RCC 7860 (cell line): Measurements from ENCODE around the gene ZNF608.

Experiments used
- DNase-seq: peaks from one replicate; pipeline ENCODE4 v3.0.0-alpha.2; 2015; ENCODE audit warnings: low spot score
- FAIRE-seq: peaks from 2 replicates; lab custom pipeline; 2012; peaks lifted over from hg19 to GRCh38; lab: Jason Lieb, UNC

The ZNF608 gene

DNA sequence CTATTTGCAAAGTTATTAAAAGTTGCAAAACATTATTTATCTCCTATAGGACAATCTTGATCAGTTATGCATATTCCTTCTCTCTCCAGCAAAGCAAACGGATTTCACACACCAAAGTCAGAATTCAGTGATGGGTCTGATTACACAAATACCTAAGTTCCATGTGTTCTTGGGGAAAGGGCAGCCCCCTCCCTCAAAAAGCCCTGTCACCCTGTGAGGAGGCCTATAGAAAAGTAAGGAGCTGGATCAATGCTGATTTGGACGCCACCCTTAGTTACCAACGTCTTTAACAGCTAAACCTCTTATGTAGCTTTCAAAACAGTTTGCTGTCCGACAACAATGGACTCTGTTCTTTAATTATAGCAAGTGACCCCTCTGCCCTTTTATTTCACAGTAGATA lies 6.4 kb downstream of the ZNF608 start:
- FAIRE-seq (no peak), DNase-seq (no peak)

DNA sequence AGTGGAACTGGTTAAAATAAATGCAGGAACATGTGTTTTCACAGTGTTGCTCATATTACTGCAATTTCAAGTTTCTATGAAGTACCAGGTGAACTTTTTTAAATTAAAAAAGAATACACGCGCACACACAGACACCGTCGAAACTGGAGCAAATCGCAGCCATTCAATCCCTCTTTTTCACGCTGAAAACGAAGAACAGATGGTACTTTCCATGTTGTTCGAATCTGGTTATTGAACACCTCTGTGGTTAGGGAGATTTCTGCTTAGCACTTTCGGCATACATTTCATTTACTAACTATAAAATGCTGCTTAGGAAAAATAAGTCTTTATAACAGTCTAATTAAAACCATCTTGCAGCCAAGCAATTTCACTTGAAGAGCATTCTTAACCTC lies 6.8 kb downstream of the ZNF608 start:
- FAIRE-seq (no peak), DNase-seq (no peak)

- FAIRE-seq (peak; percentile 72), DNase-seq (peak; percentile 27)
These were observed 7.5 kb downstream of the ZNF608 start for GRCh38 chr5:124738681-124739633.

GRCh38 chr5:124737651-124738050 lies 8.8 kb downstream of the ZNF608 start:
- DNase-seq (no peak), FAIRE-seq (no peak)

DNA sequence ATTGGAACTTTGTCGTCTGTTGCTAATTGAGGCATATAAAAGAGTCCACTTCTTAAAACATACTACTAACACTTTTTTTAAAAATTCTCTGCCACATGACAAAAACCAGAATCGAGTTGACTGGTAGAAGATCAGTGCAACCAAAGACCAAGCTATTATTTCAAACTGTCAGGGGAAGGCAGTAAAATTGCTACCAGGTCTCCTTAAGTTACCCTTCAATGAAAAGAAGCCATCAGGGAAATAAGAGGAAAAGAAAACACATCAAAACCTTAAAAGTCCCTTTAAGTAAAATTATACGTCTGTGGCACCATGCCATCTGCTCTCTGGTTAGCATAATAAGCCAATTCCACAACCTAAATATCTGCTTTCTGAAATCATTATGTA lies 9.6 kb downstream of the ZNF608 start:
- DNase-seq (no peak), FAIRE-seq (no peak)

DNA sequence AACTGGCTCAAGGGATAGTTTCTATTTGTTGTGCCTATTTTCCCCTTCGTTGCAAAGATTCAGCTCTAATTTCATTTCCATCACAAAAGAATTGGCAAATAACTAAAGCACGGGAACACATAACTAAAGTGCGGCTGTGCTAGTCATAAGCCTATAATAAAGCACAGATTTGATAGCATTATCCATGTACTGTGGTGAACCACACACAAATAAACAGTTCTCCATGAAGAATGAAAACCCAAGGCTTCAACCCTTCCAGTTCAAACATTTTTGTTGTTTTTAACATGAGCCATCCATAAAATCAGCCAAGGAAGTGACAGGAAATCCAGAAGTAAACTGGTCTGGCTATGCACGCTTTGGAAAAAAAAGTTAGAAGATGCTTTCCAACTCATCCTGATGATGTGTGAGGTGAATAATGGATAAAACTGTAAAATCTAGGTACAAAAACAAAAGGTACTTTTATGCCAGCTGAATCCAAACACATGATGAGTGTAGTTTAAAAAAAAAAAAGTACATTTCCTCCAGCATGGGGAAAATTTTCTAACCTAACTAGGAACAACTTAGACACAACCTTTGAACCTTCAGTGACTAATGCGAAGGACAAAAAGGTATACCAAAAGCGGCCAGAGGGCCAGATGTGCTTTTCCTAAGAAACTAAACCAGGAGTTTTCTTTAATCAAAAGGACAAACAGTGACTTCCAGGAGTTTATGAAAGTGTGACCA lies 10.2 kb downstream of the ZNF608 start:
- DNase-seq (no peak), FAIRE-seq (peak; percentile 30)

DNA sequence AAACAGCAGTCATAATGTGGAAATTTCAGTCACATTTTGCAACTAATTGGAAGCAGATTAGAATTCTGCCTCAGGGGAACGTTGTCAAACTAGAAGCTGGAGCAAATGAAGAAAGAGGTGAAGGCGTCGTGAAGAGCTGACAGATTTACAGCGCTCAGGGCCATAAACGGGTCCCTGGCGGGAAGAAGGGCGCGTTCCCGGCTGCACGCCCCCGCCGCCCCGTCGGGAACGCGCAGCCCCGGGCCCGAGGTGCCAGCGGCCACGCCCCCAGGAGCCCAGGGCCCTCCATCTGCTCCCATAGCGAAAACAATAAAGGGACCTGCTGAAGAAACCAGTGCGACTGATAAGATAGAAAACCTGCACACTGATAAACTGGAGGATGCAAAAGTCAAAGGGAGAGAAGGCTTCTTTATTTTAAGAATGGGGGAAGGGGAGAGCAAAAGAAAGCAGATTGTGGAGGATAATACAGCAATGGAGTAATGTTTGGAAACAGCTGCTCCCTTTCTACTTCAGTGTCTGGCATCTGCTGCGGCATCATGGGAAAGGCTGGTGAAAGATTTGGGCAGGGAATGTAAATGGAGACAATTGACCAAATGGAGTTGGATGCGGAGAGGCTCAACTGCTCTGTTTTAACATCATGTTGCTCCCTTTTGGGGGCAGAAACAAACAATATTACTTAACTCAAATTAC lies 11.1 kb downstream of the ZNF608 start:
- FAIRE-seq, result no peak
- no peak for DNase-seq

DNA sequence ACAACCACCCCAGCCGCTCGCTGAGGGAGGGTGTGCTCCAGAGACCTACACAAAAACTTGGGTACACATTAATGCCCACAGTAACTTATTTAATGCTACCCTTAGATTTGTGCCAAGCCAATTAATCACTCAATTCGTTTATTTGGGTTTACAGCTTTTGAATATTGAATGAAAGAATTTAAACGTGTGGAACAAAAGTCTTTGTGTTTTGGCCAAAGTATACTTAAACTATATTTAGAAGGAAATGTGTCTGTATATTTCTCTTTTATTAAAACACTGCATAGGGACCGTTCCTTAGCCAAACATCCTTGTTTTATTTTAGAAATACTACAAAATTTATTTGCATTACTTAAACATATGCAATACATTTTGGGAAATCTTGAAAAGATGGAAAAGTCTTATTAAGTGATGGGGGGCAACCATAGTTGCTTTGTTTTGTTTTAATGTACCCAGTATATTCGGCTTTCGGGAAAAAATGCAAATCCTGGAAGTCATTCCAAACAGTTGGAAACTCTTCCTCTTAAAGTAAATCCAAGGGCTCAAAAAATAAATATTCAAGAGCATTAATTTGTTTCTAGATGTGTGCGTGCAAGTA lies 11.8 kb downstream of the ZNF608 start:
- FAIRE-seq (no peak), DNase-seq (no peak)

DNA sequence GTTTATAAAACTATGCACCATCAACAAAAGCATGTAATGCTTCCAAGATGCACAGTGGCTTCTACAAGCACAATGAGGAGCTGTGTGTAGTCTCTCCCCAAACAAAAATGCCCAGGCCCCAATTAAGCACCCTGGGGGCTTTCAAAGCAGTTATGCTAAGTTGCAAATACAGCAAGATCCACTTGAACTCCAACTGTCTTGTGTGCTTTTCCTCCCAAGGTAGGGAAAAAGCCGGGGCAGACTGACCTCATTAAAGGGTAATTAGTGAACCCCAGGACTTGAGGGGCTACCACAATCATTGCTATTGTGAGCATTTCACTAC lies 13.1 kb downstream of the ZNF608 start:
- FAIRE-seq (no peak), DNase-seq (no peak)

GRCh38 chr5:124732428-124733328 lies 13.8 kb downstream of the ZNF608 start:
- DNase-seq (no peak), FAIRE-seq (no peak)

DNA sequence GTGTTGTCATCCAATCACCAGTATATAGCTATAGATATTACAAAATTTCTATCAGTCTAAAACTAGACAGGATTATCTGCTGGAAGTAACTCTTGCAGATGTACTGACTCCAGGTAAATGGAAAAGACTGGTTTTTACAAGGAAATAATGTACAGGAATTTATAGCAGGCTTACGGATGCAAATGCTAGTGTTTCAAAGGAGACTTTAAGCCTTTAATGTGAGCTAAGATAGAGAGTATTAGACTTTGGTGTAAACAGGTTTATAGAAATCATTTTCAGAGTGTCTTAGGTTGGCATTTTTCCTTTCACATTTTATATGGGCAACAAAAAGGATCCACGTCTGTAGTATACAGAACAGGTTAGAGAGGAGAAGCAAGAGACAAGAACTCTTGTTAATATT lies 16.1 kb downstream of the ZNF608 start:
- DNase-seq, result no peak
- no peak for FAIRE-seq

- FAIRE-seq (peak; percentile 74), DNase-seq (no peak)
These were observed 16.6 kb downstream of the ZNF608 start for GRCh38 chr5:124729720-124730359.

GRCh38 chr5:124728968-124729332 lies 17.5 kb downstream of the ZNF608 start:
- FAIRE-seq (no peak), DNase-seq (no peak)

DNA sequence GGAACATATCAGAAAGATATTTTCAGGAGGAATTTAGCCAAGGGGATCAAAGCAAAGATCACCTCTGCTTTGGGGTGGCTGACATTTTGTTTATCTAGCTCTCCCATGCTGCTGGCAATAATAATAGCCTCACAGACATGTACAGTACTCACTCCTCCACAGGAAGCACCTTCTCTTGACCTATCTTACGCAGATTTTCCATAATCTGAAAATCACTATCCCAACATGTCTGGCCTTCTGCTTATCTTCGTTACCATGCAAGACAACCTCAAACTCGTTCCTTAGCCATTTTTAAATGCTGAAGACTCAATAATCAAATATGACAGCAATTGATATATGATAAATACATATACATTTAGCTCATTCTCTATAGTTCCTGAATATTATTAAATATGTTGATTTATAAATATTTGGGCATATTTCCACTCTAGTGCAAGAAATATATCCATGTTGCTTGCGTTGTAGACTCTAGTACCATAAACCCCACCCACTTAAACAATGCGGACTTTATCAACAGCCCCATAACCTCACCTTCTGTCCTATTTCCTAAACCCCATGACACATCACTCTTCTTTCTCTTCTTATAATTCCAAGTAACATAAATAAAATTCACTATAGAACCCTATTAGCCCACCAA lies 18.0 kb downstream of the ZNF608 start:
- FAIRE-seq (no peak), DNase-seq (no peak)

GRCh38 chr5:124726631-124727362 lies 19.6 kb downstream of the ZNF608 start:
- DNase-seq (no peak), FAIRE-seq (no peak)

DNA sequence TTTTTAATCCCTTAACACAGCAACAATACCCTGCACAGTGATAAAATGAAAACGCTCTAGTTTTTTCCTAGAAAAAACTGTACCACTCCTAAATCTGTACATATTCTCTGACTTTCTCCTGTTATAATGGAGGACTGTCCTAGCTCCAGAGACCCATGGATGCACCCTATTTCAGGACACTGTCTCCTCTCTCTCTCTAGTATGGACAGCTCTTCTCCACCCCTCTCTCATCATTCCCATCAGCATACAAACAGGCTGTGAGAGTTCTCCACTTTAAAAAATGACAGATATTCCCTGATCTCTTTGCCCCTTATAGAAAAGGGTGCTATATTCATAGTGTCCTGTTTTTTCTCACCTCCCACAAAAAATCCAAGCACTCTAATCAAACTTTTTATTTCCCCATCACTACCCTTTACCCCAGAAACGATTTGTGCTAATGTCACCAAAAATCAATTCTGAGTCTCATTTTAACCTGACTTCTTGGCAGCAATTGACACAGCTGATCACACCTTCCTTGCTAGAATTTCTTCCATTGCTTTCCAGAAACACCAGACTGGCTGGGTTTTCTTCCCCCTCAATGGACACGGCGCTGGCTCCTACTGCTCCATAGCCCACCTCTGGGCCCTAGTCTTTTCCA lies 20.7 kb downstream of the ZNF608 start:
- FAIRE-seq, result no peak
- DNase-seq, result no peak

GRCh38 chr5:124725040-124725434 lies 21.4 kb downstream of the ZNF608 start:
- FAIRE-seq, result no peak
- DNase-seq, result no peak

GRCh38 chr5:124724357-124725039 lies 21.9 kb downstream of the ZNF608 start:
- DNase-seq (no peak), FAIRE-seq (no peak)
